Progenitor cell of endocrine pancreas (in vitro differentiated cells): Measurements from ENCODE around the gene SOX6. TPM values are rescaled to one million over a fixed set of nuclear protein-coding genes. Genes with fewer than 3 reads are reported as not detected.

Experiments used
- DNase-seq: peaks from one replicate; pipeline ENCODE4 v3.0.0; 2021; ENCODE audit warnings: low spot score; ENCODE audit not compliant: unreplicated experiment
- H3K27ac Mint-ChIP-seq: 2 replicates; pipeline ENCODE4 v1.8.0; 2021; ENCODE audit warnings: mild to moderate bottlenecking, moderate library complexity, mixed read lengths
- H3K27me3 Mint-ChIP-seq: 2 replicates; pipeline ENCODE4 v1.8.0; 2021; ENCODE audit warnings: mixed read lengths
- H3K36me3 Mint-ChIP-seq: 2 replicates; pipeline ENCODE4 v1.8.0; 2022; ENCODE audit warnings: mixed read lengths; ENCODE audit not compliant: insufficient read depth
- H3K4me1 Mint-ChIP-seq: 2 replicates; pipeline ENCODE4 v1.8.0; 2021; ENCODE audit warnings: low read depth, mixed read lengths
- H3K4me3 Mint-ChIP-seq: 2 replicates; pipeline ENCODE4 v1.8.0; 2021; ENCODE audit warnings: low read depth, mild to moderate bottlenecking, moderate library complexity, mixed read lengths
- H3K9me3 Mint-ChIP-seq: 2 replicates; pipeline ENCODE4 v1.8.0; 2021; ENCODE audit warnings: low read depth, mixed read lengths
- CTCF ChIP-seq: fragments of 200-600 bp; sonication (generic); IDR thresholded peaks from one replicate; pipeline ENCODE4 v1.5.0; 2021; ENCODE audit warnings: antibody characterized with exemption, mild to moderate bottlenecking; ENCODE audit not compliant: unreplicated experiment
- total RNA-seq: library from RNA; stranded (reverse); gene quantifications from 2 replicates; pipeline ENCODE4 v1.2.1, GENCODE V29; 2021

SOX6 gene
- total RNA-seq, 1 donor from 2014 or later, result 34.9 TPM

GRCh38 chr11:15932417-15932816, 423.9 kb downstream of the SOX6 start:
- H3K4me3 Mint-ChIP-seq, result no peak overlapping the region
- peaks cover 26% of the 10 kb centered on the region for H3K27me3 Mint-ChIP-seq
- peaks cover 10% of the 10 kb centered on the region for H3K9me3 Mint-ChIP-seq
- H3K4me1 Mint-ChIP-seq, result no peaks in the 10 kb centered on the region
- DNase-seq, result no peak
- no peak for TF ChIP-seq CTCF
- no peak overlapping the region for H3K27ac Mint-ChIP-seq
- no peaks in the 10 kb centered on the region for H3K36me3 Mint-ChIP-seq

- no peaks in the 10 kb centered on the region for H3K4me1 Mint-ChIP-seq
- H3K27ac Mint-ChIP-seq, result no peak overlapping the region
- H3K36me3 Mint-ChIP-seq, result no peaks in the 10 kb centered on the region
- no peak for TF ChIP-seq CTCF
- no peak overlapping the region for H3K4me3 Mint-ChIP-seq
- DNase-seq, result no peak
- H3K27me3 Mint-ChIP-seq, result peaks cover 21% of the 10 kb centered on the region
- peaks cover 10% of the 10 kb centered on the region for H3K9me3 Mint-ChIP-seq
These were observed 424.8 kb downstream of the SOX6 start for GRCh38 chr11:15931497-15931896.

GRCh38 chr11:15930442-15931025, 425.8 kb downstream of the SOX6 start:
- H3K27ac Mint-ChIP-seq, result no peak overlapping the region
- DNase-seq, result no peak
- no peak for TF ChIP-seq CTCF
- no peaks in the 10 kb centered on the region for H3K4me1 Mint-ChIP-seq
- no peaks in the 10 kb centered on the region for H3K36me3 Mint-ChIP-seq
- peaks cover 10% of the 10 kb centered on the region for H3K9me3 Mint-ChIP-seq
- H3K27me3 Mint-ChIP-seq, result peaks cover 22% of the 10 kb centered on the region
- H3K4me3 Mint-ChIP-seq, result no peak overlapping the region

GRCh38 chr11:15929371-15929901, 426.9 kb downstream of the SOX6 start:
- peaks cover 12% of the 10 kb centered on the region for H3K27me3 Mint-ChIP-seq
- H3K9me3 Mint-ChIP-seq, result peaks cover 10% of the 10 kb centered on the region
- no peak overlapping the region for H3K27ac Mint-ChIP-seq
- no peak for DNase-seq
- TF ChIP-seq CTCF, result no peak
- H3K4me3 Mint-ChIP-seq, result no peak overlapping the region
- no peaks in the 10 kb centered on the region for H3K36me3 Mint-ChIP-seq
- no peaks in the 10 kb centered on the region for H3K4me1 Mint-ChIP-seq

GRCh38 chr11:15927864-15928217, 428.5 kb downstream of the SOX6 start:
- Mint-ChIP-seq H3K27me3 (peaks cover 15% of the 10 kb centered on the region), H3K27ac (no peak overlapping the region), H3K4me3 (no peak overlapping the region), H3K4me1 (no peaks in the 10 kb centered on the region), H3K36me3 (no peaks in the 10 kb centered on the region), H3K9me3 (peaks cover 10% of the 10 kb centered on the region)
- no peak for DNase-seq
- no peak for TF ChIP-seq CTCF
